ENCODE data around the gene ADI1.

ADI1 gene

DNA sequence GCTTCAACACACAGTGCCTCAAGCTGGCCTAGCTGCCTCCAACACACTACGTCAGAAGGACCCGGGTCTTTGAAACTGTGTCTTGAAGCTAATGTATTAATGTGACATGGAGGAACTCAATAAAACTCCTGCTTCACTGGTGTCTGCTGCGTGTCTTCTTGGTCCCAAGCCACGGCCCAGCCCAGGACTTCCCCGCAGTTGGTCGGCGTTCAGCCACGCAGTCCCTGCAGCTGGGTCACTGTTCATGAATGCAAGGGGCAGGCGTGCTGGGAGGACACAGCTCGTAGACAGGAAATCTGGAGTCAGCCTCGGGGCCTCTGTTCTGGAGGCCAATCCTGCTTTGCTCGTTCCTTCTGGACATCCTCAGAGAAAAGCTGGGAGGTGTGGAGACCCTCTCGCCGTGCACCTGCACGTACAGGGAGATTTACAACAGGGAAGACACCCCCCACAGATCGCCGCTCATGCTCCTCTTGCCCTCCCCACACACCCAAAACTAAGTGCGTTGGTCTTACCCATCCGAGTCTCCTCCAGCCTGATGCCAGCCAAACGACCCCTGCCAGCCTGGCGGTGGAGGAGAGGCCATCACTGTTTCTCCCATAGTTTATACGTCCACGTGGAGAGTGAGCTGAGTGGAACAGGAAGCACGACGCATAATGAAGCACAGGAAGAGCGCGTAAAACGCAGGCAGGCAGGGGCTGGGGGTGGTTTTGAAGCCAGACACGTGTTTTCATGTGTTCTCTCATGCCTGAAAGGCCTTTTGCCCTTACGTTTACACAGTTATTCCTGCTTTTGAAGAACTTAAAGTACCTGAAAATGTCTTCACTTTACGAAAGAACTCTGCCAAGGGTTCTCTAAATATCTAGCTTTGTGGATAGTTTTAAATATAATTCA, 39.7 kb downstream of the ADI1 start:
- no peak for DNase-seq

DNA sequence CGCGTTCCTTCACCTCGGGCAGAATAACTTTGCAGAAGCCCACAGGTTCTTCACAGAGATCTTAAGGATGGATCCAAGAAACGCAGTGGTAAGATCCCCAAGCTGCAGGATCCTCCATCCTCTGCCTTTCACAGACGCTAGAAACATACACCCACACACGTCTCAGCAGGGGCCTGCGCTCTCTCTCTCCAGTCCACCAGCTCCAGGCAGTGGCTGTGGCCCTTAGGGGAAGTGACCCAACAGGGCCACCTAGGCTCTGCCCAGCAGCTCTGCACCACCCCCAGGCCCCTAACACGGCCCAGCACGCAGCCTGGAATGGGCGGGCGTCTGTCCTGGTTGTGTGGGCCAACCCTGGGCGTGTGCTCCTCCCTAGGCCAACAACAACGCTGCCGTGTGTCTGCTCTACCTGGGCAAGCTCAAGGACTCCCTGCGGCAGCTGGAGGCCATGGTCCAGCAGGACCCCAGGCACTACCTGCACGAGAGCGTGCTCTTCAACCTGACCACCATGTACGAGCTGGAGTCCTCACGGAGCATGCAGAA, 40.4 kb downstream of the ADI1 start:
- no peak for DNase-seq

- no peak for DNase-seq
Observed at GRCh38 chr2:3476985-3477327, 42.4 kb downstream of the ADI1 start.

DNA sequence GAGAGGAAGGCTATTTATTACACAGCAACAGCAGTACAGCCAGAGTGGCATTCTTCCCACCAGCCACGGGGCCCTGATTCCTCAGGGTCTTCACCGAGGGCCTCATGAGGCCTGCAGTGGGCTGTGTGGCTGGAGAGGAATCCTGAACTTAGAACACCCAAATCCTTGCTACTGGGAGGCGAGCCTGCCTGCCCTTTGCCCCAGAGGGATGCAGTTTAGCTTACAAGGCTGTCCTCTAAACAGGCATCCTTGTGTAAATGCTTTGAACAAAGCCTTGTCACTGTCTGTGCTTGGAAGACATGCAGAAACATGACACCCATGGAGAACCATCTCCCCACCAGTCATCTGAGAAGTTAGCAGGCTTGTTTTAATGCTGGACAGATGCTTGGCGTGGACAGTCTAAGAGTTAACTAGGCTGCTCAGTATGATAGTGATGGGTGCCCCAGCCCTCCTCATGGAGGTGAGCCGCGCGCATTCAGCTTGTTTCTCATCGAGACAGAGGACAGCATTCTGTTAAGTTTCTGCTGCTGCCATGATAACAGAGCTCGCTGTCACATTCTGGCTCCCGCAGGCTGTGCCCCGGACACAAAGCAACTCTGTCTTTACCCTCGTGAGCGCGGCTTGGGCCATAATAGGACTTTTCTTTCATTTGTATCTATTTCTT, 42.9 kb downstream of the ADI1 start:
- no peak for DNase-seq

DNA sequence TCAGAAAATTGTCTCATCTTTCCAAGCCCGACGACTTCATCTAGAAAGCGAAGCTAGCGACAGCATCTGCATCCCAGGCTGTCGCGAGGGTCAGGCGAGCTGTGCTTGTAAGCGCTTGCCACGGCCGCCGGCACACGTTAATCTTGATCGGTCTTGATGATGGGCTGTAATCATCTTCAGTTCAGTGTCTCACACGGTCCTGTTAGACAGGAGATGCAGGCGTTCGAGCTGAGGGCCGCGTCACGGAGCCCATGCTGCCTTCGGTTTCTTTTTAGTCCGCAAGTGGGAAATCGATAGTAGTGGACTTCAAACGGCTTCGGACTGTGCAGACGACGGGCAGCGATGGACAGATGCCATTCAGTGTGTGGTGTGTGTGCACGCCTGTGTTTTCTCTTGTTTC, 43.6 kb downstream of the ADI1 start:
- no peak for DNase-seq

- DNase-seq, result no peak
Observed at GRCh38 chr2:3472966-3473365, 46.4 kb downstream of the ADI1 start.

- DNase-seq, result no peak
Observed at GRCh38 chr2:3472296-3472695, 47.0 kb downstream of the ADI1 start.

- no peak for DNase-seq
Observed at GRCh38 chr2:3470856-3471737, 48.2 kb downstream of the ADI1 start.

DNA sequence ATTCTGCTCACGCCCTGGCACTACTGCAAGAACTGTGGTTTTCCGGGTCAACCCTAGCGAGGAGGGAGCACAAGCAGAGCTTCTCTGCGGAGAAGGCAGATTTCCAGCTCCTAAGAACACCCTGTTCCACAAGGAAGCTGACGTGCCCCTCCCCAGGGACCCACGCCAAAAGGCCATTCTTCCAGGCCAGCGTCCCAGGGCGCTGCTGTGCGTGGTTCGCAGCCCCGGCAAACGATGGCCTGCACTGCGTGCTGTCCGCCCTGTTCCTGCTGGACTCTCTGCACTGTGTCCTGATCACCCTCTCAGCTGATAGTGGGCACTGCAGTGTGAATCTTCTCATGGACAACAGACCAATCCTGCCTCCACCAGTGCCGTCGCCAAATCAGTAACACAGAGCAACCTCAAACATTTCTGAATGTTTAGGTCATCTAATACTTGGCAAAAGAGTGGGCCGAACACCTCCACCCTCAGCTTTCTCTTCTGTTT, 49.1 kb downstream of the ADI1 start:
- DNase-seq, result no peak

- DNase-seq, result no peak
Observed at GRCh38 chr2:3469486-3469885, 49.8 kb downstream of the ADI1 start.

GRCh38 chr2:3468296-3468988, 50.9 kb downstream of the ADI1 start:
- DNase-seq, result no peak

DNA sequence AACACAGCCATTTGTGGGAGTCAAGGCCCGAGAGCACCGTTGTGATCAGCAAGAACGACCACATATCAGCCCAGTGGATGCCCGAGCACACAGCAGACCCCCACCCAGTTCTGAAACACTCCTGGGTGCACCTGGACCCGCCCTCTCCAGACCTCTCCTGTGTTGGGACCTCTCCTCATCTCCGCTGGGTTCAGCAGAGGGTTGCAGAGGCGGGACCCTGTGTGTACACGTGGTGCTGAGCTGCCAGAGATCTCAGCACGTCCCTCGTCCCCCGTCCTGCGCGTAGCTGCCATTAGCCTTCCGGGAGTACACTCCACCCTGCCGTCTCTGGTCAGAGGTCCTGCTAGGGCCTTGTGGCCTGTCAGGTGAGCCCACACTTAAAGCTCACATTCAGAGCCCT, 51.7 kb downstream of the ADI1 start:
- no peak for DNase-seq

DNA sequence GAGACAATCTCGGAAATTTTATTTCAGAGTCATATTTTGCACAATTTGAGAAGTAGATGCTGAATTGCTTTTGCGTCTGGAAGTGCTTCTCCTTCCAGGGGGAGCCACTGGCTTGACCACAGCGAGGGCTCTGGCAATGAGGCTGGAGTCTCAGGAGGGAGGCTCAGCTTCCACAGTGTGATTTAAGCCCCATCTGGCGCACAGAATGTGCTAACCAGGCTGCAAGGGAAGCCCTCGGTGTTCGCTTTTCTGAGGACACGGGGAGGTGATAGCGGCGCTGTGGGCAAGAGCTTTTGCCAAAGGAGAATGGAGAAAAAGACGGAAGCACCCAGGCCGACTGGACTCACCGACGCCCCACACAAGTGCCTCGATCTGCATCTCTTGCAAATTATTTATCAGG, 52.4 kb downstream of the ADI1 start:
- no peak for DNase-seq

- DNase-seq, result no peak
Observed at GRCh38 chr2:3466482-3466863, 52.9 kb downstream of the ADI1 start.

GRCh38 chr2:3465844-3466481, 53.4 kb downstream of the ADI1 start:
- no peak for DNase-seq

- DNase-seq, result no peak
Observed at GRCh38 chr2:3465328-3465727, 54.0 kb downstream of the ADI1 start.

GRCh38 chr2:3464401-3465005, 54.8 kb downstream of the ADI1 start:
- DNase-seq, result no peak

GRCh38 chr2:3463944-3464343, 55.4 kb downstream of the ADI1 start:
- no peak for DNase-seq

DNA sequence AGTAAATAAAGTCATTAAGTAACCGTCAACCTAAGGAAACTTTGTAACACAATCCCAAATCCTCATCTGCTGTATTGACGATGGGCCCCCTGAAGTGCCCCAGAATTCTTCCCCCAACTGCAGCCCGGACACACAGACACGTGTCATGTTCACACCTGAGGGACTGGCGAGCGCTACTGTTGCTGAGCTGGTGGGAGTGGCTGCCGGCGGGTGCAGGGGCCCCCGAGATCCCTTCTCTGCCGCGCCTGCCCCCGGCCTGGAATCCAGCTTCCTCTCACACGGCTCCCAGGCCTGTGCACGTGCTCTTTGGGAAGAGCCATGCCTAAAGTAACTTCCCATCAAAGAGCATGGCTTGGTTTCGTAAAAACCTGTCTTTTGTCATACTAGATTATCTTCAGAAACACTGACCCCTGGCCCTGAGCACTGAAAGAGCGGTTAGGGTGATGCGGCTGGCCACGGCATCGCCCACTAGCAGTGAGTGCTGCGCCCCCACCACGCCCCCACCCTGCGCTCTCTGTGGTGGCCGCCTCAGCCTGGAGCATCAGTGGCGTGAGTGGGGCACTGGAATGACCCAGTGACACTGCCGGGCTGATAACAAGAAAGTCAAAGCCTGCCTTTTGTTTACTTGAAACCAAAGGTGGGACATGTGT, 56.0 kb downstream of the ADI1 start:
- DNase-seq, result no peak

- DNase-seq, result no peak
Observed at GRCh38 chr2:3462493-3463104, 56.7 kb downstream of the ADI1 start.

Measured in activated CD4-positive, alpha-beta T cell treated with anti-CD3 and anti-CD28 coated beads, Interleukin-2, amount 50 U/mL, for 16 hours (primary cell).